ENCODE results near the gene HSPB2.

Gene HSPB2

DNA sequence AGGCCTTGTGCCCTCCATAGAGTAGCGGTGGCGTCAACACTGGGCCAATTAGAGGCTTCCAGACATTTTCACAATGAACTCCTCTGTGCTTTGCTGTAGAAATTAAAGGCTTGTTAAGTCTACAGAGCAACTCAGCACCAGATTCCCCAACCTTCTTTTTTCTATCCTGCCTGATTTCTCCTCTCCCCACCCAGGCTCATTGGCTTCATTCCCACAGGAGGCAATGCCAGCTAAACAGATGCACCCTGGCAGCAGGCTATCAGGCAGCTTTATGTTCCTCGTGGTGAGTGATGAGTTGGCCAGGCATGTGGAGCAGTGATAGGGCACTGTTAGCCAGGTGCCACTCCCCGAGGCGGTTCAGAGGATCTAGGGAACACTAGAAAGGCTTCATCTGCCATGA lies 29.4 kb downstream of the HSPB2 start:
- DNase-seq: no peak

- no peak for DNase-seq
These were observed 30.3 kb downstream of the HSPB2 start for GRCh38 chr11:111942829-111943228.

DNA sequence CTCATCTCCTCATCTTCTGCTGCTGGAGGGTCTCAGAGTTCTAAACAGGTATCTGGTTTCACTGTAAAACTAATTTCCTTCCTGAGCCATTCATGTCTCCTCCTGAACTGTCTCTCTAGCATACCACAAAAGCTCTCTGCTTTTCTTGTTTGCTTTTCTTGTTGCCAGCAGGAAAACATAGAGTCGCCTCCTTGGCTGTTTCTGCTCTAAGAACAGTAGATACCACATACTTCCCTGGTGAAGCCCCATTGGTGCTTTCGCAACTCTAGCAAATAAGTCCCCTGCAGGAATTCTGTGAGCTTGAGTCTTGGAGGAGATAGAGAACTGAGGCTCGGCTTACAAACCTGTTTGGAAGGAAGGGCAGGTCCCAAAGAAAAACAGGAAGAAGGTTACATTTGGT lies 31.6 kb downstream of the HSPB2 start:
- DNase-seq: no peak

- DNase-seq: no peak
These were observed 32.1 kb downstream of the HSPB2 start for GRCh38 chr11:111944651-111945051.

DNA sequence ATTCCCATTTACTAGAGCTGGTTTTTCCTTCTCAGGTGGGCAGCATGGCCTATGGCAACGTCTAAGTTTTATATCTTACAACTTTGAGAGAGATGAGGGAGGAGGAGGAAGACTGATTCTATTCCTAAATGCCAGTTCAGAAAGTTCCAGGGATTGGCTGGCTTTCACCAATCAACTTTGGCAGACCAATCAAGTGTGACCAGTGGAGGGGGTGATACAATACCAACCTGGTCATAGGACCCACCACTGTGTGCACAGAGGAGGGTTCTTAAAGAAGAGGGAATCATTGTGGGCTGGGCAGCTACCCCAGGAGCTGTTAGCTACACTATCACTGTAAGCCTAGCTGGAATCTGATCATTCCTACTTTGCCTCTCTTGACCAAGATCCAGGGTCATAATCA lies 32.7 kb downstream of the HSPB2 start:
- DNase-seq: no peak

GRCh38 chr11:111946499-111946898 lies 34.0 kb downstream of the HSPB2 start:
- DNase-seq: no peak

- DNase-seq: no peak
These were observed 34.6 kb downstream of the HSPB2 start for GRCh38 chr11:111947143-111947542.

GRCh38 chr11:111949519-111950426 lies 37.2 kb downstream of the HSPB2 start:
- no peak for DNase-seq

- DNase-seq: no peak
These were observed 39.0 kb downstream of the HSPB2 start for GRCh38 chr11:111951565-111951964.

- DNase-seq: no peak
These were observed 41.6 kb downstream of the HSPB2 start for GRCh38 chr11:111954154-111954553.

DNA sequence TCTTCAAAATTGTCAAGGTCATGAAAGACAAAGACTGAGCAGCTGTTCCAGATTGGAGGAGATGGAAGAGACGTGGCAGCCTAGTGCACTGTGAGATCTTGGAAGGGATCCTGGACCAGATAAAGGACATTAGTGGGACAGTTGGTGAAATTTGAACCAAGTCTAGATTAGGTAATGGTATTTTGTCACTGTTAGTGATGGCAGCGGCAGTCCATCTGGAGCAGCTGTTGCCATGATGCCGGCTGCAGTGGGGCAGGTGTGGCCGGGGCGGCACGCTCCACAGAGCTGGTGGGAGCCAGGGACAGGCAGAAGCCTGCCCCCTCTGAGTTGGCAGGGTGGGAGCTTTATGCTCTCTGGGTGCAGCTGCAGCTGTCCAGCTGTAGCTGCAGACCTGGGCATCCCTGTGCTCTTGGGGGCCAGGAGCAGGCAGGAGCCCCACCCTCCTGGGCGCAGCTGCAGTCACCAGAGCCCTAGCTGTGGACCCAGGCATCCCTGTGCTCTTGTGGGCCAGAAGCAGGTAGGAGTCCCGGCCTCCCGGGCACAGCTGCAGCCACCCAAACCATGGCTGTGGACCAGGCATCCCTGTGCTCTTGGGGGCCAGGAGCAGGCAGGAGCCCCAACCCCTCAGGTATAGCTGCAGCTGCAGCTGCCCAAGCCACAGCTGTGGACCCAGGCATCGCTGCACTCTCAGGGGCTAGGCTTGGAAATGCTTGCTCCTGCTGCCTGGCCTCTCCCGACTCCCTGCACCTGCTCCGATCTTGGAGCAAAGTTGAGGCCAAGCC lies 45.3 kb downstream of the HSPB2 start:
- no peak for DNase-seq

DNA sequence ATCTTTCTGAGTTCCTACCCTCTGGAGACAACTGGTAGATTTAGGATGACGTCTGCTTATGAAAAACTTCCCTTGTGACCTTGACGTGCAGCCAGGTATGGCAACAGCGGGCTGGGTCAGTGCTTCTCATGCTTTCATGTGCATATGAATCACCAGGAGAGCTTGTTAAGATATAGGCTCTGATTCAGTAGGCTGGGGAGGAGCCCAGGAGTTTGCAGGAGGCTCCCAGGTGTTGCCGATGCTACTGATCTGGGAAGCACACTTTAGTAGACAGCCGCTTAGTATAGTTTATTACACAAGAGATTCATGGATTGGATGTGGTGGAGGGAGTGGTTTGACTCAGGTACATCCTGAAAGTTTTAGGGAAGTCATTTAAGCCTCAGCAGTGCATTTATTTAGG lies 48.4 kb downstream of the HSPB2 start:
- no peak for DNase-seq

DNA sequence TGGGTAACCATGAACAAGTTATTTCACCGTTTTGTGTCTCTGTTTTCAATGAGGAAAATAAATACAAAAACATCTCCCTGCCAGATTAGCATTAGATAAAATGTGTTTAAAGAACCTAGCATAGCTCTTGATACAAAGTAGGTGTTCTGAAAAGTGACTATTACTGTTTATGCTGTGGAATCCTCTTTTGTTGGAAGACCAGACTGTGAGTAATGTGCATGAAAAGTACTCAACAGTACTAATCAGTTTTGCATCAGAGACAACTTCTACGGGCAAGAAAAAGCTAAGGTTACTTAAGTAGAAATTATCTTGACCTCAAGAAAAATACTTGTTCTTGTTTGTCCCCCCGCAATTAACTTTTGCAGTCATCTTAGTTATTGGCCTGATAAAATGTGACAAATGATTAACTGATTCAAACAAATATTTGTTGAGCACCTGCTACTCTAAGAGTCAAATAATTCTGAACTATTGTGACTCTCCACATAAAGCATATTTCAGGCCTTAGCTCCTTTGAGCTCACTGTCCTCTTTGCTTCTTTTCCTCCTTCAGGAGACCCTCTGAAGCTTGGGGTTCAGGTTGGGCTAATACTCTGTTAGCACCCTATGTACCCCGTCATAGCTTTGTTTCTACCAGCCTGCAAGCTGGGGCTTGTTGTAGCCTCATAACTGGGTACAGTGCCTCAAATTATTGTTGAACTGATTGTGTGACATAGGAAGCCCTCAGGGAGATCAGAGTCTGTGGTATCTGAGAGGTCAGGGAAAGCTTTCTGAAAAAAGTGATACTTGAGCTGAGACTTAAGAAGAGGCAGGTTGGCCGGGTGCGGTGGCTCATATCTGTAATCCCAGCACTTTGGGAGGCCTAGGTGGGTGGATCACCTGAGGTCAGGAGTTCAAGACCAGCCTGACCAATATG lies 49.1 kb downstream of the HSPB2 start:
- no peak for DNase-seq

Data from NCI-H1048 (cell line).